SK-N-SH (cell line): Measurements from ENCODE around the gene TXNRD1. TPM values are rescaled to one million over a fixed set of nuclear protein-coding genes. Genes with fewer than 3 reads are reported as not detected.

Experiments
- CTCF ChIA-PET: fragments of 300-600, 350-600 bp; formaldehyde crosslinking; extraction: SDS; loops from one replicate; lab custom pipeline; 2021; lab: Yijun Ruan, JAX
- POLR2A ChIA-PET: fragments of 350-600 bp; sonication (Branson Sonifier 250); formaldehyde crosslinking; extraction: SDS; loops from one replicate; lab custom pipeline; 2020; ENCODE audit warnings: antibody characterized with exemption, inconsistent platforms; lab: Yijun Ruan, JAX
- DNase-seq: peaks from one replicate; pipeline ENCODE4 v3.0.0; 2012
- H2AFZ ChIP-seq: fragments of 200-600 bp; sonication (generic); 2 replicates; pipeline ENCODE4 v1.8.1; 2016; ENCODE audit warnings: antibody characterized with exemption, mild to moderate bottlenecking, low read depth
- H3F3A ChIP-seq: fragments of 200-600 bp; sonication (generic); replicated peaks from 2 replicates; pipeline ENCODE3; 2016; ENCODE audit warnings: antibody characterized with exemption, mild to moderate bottlenecking; ENCODE audit not compliant: insufficient read depth
- H3K27ac ChIP-seq, 2 experiments: fragments of 200-500 bp in 1 of 2; fragments of 200-600 bp in 1 of 2; sonication (Bioruptor generic) in 1 of 2; sonication (generic), shearing (Covaris generic) in 1 of 2; 2 replicates each; pipeline versions ENCODE4 v1.5.1 to v1.6.1; 2014 to 2016; ENCODE audit warnings: low read depth in 2 of 2, inconsistent platforms in 1 of 2, low read length in 1 of 2, mild to moderate bottlenecking in 1 of 2, mixed read lengths in 1 of 2
- H3K27me3 ChIP-seq: fragments of 200-600 bp; sonication (generic), shearing (Covaris generic); 2 replicates; pipeline ENCODE4 v1.6.1; 2016; ENCODE audit warnings: mixed run types; ENCODE audit not compliant: insufficient read depth
- H3K36me3 ChIP-seq, 2 experiments: fragments of 200-500 bp in 1 of 2; fragments of 200-600 bp in 1 of 2; sonication (Bioruptor generic) in 1 of 2; sonication (generic) in 1 of 2; replicated peaks in 1 of 2; 2 replicates each; pipeline versions ENCODE3 to v1.5.1; 2014 to 2016; ENCODE audit warnings: low read length in 1 of 2, mild to moderate bottlenecking in 1 of 2; ENCODE audit not compliant: insufficient read depth in 2 of 2, control insufficient read depth in 1 of 2
- H3K4me1 ChIP-seq, 2 experiments: fragments of 200-500 bp in 1 of 2; fragments of 200-600 bp in 1 of 2; sonication (Bioruptor generic) in 1 of 2; sonication (generic), shearing (Covaris generic) in 1 of 2; 2 replicates each; pipeline versions ENCODE4 v1.5.1 to v1.6.1; 2014 to 2016; ENCODE audit warnings: low read depth in 1 of 2, low read length in 1 of 2, mixed run types in 1 of 2; ENCODE audit not compliant: insufficient read depth in 2 of 2, control insufficient read depth in 1 of 2
- H3K4me2 ChIP-seq: fragments of 200-600 bp; sonication (generic), shearing (Covaris generic); 2 replicates; pipeline ENCODE4 v1.6.1; 2017; ENCODE audit warnings: mixed run types
- H3K4me3 ChIP-seq, 2 experiments: fragments of 200-500 bp in 1 of 2; fragments of 200-600 bp in 1 of 2; sonication (Bioruptor generic) in 1 of 2; sonication (generic), shearing (Covaris generic) in 1 of 2; 2 replicates each; pipeline versions ENCODE4 v1.5.1 to v1.8.1; 2014 to 2016; ENCODE audit warnings: low read depth in 2 of 2, inconsistent platforms in 1 of 2, low read length in 1 of 2, mild to moderate bottlenecking in 1 of 2, mixed read lengths in 1 of 2, moderate library complexity in 1 of 2
- H3K79me2 ChIP-seq: fragments of 200-600 bp; sonication (generic); 2 replicates; pipeline ENCODE4 v1.8.1; 2017; ENCODE audit warnings: mild to moderate bottlenecking; ENCODE audit not compliant: insufficient read depth
- H3K9ac ChIP-seq: fragments of 200-600 bp; sonication (generic); 2 replicates; pipeline ENCODE4 v1.6.1; 2017; ENCODE audit warnings: mixed run types
- H3K9me2 ChIP-seq: fragments of 200-600 bp; sonication (generic); 2 replicates; pipeline ENCODE4 v1.6.1; 2017; ENCODE audit warnings: mixed run types
- H3K9me3 ChIP-seq: fragments of 200-600 bp; sonication (generic); 2 replicates; pipeline ENCODE4 v1.6.1; 2017; ENCODE audit warnings: mixed run types, mild to moderate bottlenecking, moderate library complexity
- H4K20me1 ChIP-seq: fragments of 200-600 bp; sonication (generic); 2 replicates; pipeline ENCODE4 v1.6.1; 2017; ENCODE audit warnings: mild to moderate bottlenecking, mixed run types; ENCODE audit not compliant: insufficient read depth
- CHD2 ChIP-seq: fragments of 150-350 bp; IDR thresholded peaks from 2 replicates; pipeline ENCODE4 v1.6.1; 2018; ENCODE audit warnings: low read length; ENCODE audit not compliant: partially characterized antibody
- ELF1 ChIP-seq: IDR thresholded peaks from 2 replicates; pipeline ENCODE4 v1.4.0; 2012
- EP300 ChIP-seq, 2 experiments: IDR thresholded peaks; 2 replicates each; pipeline versions ENCODE4 v1.4.0 to v1.6.1; 2012; ENCODE audit warnings: borderline replicate concordance in 1 of 2, low read depth in 1 of 2, low read length in 1 of 2
- EZH2phosphoT487 ChIP-seq: fragments of 200-600 bp; sonication (generic); IDR thresholded peaks from 2 replicates; pipeline ENCODE4 v1.6.1; 2017; ENCODE audit warnings: low read depth, mixed run types, mild to moderate bottlenecking, antibody characterized with exemption, moderate library complexity, borderline replicate concordance
- FOSL2 ChIP-seq: IDR thresholded peaks from 2 replicates; pipeline ENCODE4 v1.4.0; 2012; ENCODE audit warnings: low read depth, mild to moderate bottlenecking, moderate library complexity, borderline replicate concordance
- FOXJ3 ChIP-seq: sonication (generic); formaldehyde crosslinking; IDR thresholded peaks from 2 replicates; pipeline ENCODE4 v1.5.1; 2020; ENCODE audit warnings: mild to moderate bottlenecking, missing genetic modification reagents
- GABPA ChIP-seq: IDR thresholded peaks from 2 replicates; pipeline ENCODE4 v1.4.0; 2012; ENCODE audit warnings: low read depth, mild to moderate bottlenecking
- GATA2 ChIP-seq: sonication (generic); formaldehyde crosslinking; IDR thresholded peaks from 2 replicates; pipeline ENCODE4 v1.5.0; 2020; ENCODE audit warnings: mild to moderate bottlenecking, missing genetic modification reagents
- JUND ChIP-seq: IDR thresholded peaks from 2 replicates; pipeline ENCODE4 v1.4.0; 2012
- MEF2A ChIP-seq: IDR thresholded peaks from 2 replicates; pipeline ENCODE4 v1.4.0; 2012; ENCODE audit warnings: low read depth, borderline replicate concordance
- MXI1 ChIP-seq: IDR thresholded peaks from 2 replicates; pipeline ENCODE4 v1.6.1; 2012; ENCODE audit warnings: mild to moderate bottlenecking, low read depth, low read length, improper control_type of control experiment
- NFIC ChIP-seq: IDR thresholded peaks from 2 replicates; pipeline ENCODE4 v1.4.0; 2012; ENCODE audit warnings: borderline replicate concordance
- POLR2AphosphoS5 ChIP-seq: IDR thresholded peaks from 2 replicates; pipeline ENCODE4 v1.6.1; 2012; ENCODE audit warnings: low read depth, low read length
- RCOR1 ChIP-seq: fragments of 150-350 bp; IDR thresholded peaks from 2 replicates; pipeline ENCODE4 v1.6.1; 2017; ENCODE audit warnings: antibody characterized with exemption, low read length
- RFX5 ChIP-seq: IDR thresholded peaks from 2 replicates; pipeline ENCODE4 v1.6.1; 2012; ENCODE audit warnings: mild to moderate bottlenecking, improper control_type of control experiment, low read length
- RXRA ChIP-seq: IDR thresholded peaks from 2 replicates; pipeline ENCODE4 v1.4.0; 2012; ENCODE audit warnings: low read depth, mild to moderate bottlenecking, borderline replicate concordance
- SMC3 ChIP-seq: IDR thresholded peaks from 2 replicates; pipeline ENCODE4 v1.6.1; 2012; ENCODE audit warnings: low read depth, low read length, improper control_type of control experiment
- TAF1 ChIP-seq: IDR thresholded peaks from 2 replicates; pipeline ENCODE4 v1.6.1; 2012; ENCODE audit warnings: low read depth, mild to moderate bottlenecking, low read length, moderate library complexity, borderline replicate concordance
- TCF12 ChIP-seq: IDR thresholded peaks from 2 replicates; pipeline ENCODE4 v1.4.0; 2012
- TEAD4 ChIP-seq: IDR thresholded peaks from 2 replicates; pipeline ENCODE4 v1.4.0; 2012; ENCODE audit warnings: mild to moderate bottlenecking, borderline replicate concordance; ENCODE audit not compliant: insufficient read depth
- YY1 ChIP-seq: IDR thresholded peaks from 2 replicates; pipeline ENCODE4 v1.4.0; 2012; ENCODE audit warnings: low read depth, mild to moderate bottlenecking
- WGBS: methylation state at CpG from one replicate; pipeline ENCODE4 v1.1.6; 2017; ENCODE audit warnings: low lambda C conversion rate; 5-methylcytosine and 5-hydroxymethylcytosine counted together
- polyA plus RNA-seq, 3 experiments: library from polyadenylated mRNA; depleted of rRNA; stranded (reverse); fragments of >200 nt; gene quantifications; 2 replicates each; pipeline ENCODE4 v1.2.3, GENCODE V29; 2012
- TF ChIP-seq, protein P1 (sequence below): fragments of 200-600 bp; sonication (generic); IDR thresholded peaks from 2 replicates; pipeline ENCODE4 v1.6.1; 2017; ENCODE audit warnings: antibody characterized with exemption, mild to moderate bottlenecking, moderate library complexity
- TF ChIP-seq, protein P2 (sequence below): IDR thresholded peaks from 2 replicates; pipeline ENCODE4 v1.4.0; 2012; ENCODE audit warnings: low read depth, borderline replicate concordance
- TF ChIP-seq, protein P3 (sequence below): IDR thresholded peaks from 2 replicates; pipeline ENCODE4 v1.6.1; 2012; ENCODE audit warnings: mild to moderate bottlenecking, low read depth, low read length, moderate library complexity
- TF ChIP-seq, protein P4 (sequence below): fragments of 150-350 bp; IDR thresholded peaks from 2 replicates; pipeline ENCODE4 v1.6.1; 2017; ENCODE audit warnings: antibody characterized with exemption, low read length, low read depth, borderline replicate concordance
- TF ChIP-seq, protein P5 (sequence below): IDR thresholded peaks from 2 replicates; pipeline ENCODE4 v1.4.0; 2012; ENCODE audit warnings: low read depth
- TF ChIP-seq, protein P6 (sequence below): IDR thresholded peaks from 2 replicates; pipeline ENCODE4; 2012

The TXNRD1 gene
- polyA plus RNA-seq, 1 of the 3 experiments (the other 2 are of a cell fraction), result 143 TPM

DNA sequence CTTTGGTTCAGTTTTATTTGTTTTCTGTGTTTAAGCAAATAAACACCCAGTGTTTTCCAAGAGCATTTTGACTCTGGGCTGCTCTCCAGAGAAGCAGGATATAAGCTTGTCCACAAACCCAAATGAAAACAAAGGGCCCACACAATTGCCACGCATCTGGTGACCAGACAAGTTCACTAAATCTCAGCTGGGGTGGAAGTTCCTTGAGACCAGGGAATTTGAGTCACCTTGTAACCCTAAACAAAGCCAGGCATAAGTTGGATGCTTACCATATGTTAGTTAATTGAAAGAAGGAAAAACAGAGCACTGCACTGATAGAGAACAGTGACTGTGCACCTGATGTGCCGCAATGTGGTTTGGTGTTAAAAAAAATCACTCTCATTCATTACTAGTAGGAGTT is 1.6 kb upstream of the TXNRD1 start:
- Histone ChIP-seq H3K36me3 (no peaks in the 10 kb centered on the region), H3K4me2 (no peak overlapping the region), H3F3A (peaks cover 12% of the 10 kb centered on the region), H4K20me1 (no peaks in the 10 kb centered on the region), H3K9me3 (no peaks in the 10 kb centered on the region), H3K27ac (no peak overlapping the region), H3K4me3 (no peak overlapping the region), H3K79me2 (no peaks in the 10 kb centered on the region), H2AFZ (no peak overlapping the region), H3K9ac (no peak overlapping the region), H3K9me2 (no peaks in the 10 kb centered on the region), H3K27me3 (no peaks in the 10 kb centered on the region), H3K4me1 (peaks cover 2 to 8% of the 10 kb centered on the region in 2 experiments; a peak in 2 of 4 replicates)
- DNase-seq, result peak; percentile 58
- ChIA-PET CTCF (interaction anchor here (1.2 to 1.6 kb wide), 2 partner anchors 12 to 74 kb away, joined by 4 to 5 read pairs; no protein-coding TSS in a partner anchor), POLR2A (no interaction called here)
- WGBS, result 44% methylated on average over 2 of the region's 2 CpGs
- TF ChIP-seq MEF2A, result no peak
- TF ChIP-seq RXRA, result peak; percentile 33; the same call in 1 of the 2 replicates
- TF ChIP-seq TEAD4, result peak; percentile 51; the same call in 1 of the 2 replicates
- TF ChIP-seq, protein P1, sequence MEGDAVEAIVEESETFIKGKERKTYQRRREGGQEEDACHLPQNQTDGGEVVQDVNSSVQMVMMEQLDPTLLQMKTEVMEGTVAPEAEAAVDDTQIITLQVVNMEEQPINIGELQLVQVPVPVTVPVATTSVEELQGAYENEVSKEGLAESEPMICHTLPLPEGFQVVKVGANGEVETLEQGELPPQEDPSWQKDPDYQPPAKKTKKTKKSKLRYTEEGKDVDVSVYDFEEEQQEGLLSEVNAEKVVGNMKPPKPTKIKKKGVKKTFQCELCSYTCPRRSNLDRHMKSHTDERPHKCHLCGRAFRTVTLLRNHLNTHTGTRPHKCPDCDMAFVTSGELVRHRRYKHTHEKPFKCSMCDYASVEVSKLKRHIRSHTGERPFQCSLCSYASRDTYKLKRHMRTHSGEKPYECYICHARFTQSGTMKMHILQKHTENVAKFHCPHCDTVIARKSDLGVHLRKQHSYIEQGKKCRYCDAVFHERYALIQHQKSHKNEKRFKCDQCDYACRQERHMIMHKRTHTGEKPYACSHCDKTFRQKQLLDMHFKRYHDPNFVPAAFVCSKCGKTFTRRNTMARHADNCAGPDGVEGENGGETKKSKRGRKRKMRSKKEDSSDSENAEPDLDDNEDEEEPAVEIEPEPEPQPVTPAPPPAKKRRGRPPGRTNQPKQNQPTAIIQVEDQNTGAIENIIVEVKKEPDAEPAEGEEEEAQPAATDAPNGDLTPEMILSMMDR, result no peak
- TF ChIP-seq TAF1, result no peak
- TF ChIP-seq JUND, result peak; percentile 42
- TF ChIP-seq, protein P2, sequence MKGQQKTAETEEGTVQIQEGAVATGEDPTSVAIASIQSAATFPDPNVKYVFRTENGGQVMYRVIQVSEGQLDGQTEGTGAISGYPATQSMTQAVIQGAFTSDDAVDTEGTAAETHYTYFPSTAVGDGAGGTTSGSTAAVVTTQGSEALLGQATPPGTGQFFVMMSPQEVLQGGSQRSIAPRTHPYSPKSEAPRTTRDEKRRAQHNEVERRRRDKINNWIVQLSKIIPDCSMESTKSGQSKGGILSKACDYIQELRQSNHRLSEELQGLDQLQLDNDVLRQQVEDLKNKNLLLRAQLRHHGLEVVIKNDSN, result no peak
- TF ChIP-seq EZH2phosphoT487, result no peak
- TF ChIP-seq, protein P3, sequence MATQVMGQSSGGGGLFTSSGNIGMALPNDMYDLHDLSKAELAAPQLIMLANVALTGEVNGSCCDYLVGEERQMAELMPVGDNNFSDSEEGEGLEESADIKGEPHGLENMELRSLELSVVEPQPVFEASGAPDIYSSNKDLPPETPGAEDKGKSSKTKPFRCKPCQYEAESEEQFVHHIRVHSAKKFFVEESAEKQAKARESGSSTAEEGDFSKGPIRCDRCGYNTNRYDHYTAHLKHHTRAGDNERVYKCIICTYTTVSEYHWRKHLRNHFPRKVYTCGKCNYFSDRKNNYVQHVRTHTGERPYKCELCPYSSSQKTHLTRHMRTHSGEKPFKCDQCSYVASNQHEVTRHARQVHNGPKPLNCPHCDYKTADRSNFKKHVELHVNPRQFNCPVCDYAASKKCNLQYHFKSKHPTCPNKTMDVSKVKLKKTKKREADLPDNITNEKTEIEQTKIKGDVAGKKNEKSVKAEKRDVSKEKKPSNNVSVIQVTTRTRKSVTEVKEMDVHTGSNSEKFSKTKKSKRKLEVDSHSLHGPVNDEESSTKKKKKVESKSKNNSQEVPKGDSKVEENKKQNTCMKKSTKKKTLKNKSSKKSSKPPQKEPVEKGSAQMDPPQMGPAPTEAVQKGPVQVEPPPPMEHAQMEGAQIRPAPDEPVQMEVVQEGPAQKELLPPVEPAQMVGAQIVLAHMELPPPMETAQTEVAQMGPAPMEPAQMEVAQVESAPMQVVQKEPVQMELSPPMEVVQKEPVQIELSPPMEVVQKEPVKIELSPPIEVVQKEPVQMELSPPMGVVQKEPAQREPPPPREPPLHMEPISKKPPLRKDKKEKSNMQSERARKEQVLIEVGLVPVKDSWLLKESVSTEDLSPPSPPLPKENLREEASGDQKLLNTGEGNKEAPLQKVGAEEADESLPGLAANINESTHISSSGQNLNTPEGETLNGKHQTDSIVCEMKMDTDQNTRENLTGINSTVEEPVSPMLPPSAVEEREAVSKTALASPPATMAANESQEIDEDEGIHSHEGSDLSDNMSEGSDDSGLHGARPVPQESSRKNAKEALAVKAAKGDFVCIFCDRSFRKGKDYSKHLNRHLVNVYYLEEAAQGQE, result no peak
- TF ChIP-seq FOSL2, result peak; percentile 41; the same call in 1 of the 2 replicates
- TF ChIP-seq SMC3, result no peak
- peak; percentile 99 for TF ChIP-seq RCOR1
- TF ChIP-seq YY1, result no peak
- TF ChIP-seq RFX5, result no peak
- peak; percentile 78 for TF ChIP-seq CHD2
- TF ChIP-seq MXI1, result no peak
- TF ChIP-seq EP300 (IDR thresholded peaks at IDR 0.05; ENCODE audit: borderline replicate concordance in 1 of 2, low read depth in 1 of 2, low read length in 1 of 2), result peak in 1 of 2 experiments; percentile 47; a peak in 1 of 4 replicates
- 0 out of 2 replicates have a peak, but pooled peaks have one; percentile 31 for TF ChIP-seq GATA2 (CRISPR knock-in tag)
- no peak; the same call in 1 of the 2 replicates for TF ChIP-seq ELF1
- TF ChIP-seq, protein P4, sequence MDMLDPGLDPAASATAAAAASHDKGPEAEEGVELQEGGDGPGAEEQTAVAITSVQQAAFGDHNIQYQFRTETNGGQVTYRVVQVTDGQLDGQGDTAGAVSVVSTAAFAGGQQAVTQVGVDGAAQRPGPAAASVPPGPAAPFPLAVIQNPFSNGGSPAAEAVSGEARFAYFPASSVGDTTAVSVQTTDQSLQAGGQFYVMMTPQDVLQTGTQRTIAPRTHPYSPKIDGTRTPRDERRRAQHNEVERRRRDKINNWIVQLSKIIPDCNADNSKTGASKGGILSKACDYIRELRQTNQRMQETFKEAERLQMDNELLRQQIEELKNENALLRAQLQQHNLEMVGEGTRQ, result no peak
- TF ChIP-seq, protein P5, sequence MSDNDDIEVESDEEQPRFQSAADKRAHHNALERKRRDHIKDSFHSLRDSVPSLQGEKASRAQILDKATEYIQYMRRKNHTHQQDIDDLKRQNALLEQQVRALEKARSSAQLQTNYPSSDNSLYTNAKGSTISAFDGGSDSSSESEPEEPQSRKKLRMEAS, result peak; percentile 68
- peak; percentile 92 for TF ChIP-seq POLR2AphosphoS5
- TF ChIP-seq GABPA, result peak; percentile 33; the same call in 1 of the 2 replicates
- no peak for TF ChIP-seq FOXJ3 (CRISPR knock-in tag)
- TF ChIP-seq TCF12, result peak; percentile 100
- peak; percentile 61; the same call in 1 of the 2 replicates for TF ChIP-seq NFIC
- TF ChIP-seq, protein P6, sequence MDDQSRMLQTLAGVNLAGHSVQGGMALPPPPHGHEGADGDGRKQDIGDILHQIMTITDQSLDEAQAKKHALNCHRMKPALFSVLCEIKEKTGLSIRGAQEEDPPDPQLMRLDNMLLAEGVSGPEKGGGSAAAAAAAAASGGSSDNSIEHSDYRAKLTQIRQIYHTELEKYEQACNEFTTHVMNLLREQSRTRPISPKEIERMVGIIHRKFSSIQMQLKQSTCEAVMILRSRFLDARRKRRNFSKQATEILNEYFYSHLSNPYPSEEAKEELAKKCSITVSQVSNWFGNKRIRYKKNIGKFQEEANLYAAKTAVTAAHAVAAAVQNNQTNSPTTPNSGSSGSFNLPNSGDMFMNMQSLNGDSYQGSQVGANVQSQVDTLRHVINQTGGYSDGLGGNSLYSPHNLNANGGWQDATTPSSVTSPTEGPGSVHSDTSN, result peak; percentile 71
